PC-9 (cell line): ENCODE data around the gene NBEA. TPM values are rescaled to one million over a fixed set of nuclear protein-coding genes. Genes with fewer than 3 reads are reported as not detected.

ENCODE experiments used
- BruUV-seq: library from RNA; stranded (reverse); fragments of 400-500 nt; replicated peaks from 2 replicates; lab custom pipeline; 2021; lab: Mats Ljungman, UMichigan
- CTCF ChIA-PET: fragments of 300-600 bp; sonication (Branson Sonifier 250); formaldehyde crosslinking; loops from one replicate; lab custom pipeline; 2022; ENCODE audit warnings: antibody characterized with exemption; lab: Charles Lee
- POLR2A ChIA-PET: fragments of 300-600 bp; sonication (Branson Sonifier 250); formaldehyde crosslinking; loops from one replicate; lab custom pipeline; 2022; ENCODE audit warnings: antibody characterized with exemption; ENCODE audit not compliant: unreplicated experiment; lab: Charles Lee
- DNase-seq, 2 experiments: peaks; one replicate each; pipeline versions ENCODE4 v3.0.0 to v3.0.0-alpha.2; 2015 to 2022; ENCODE audit warnings: mixed read lengths in 1 of 2
- H2AFZ ChIP-seq: fragments of 200-600 bp; sonication (generic); 2 replicates; pipeline ENCODE4 v1.8.1; 2017; ENCODE audit warnings: antibody characterized with exemption
- H3F3A ChIP-seq: fragments of 200-600 bp; sonication (generic); 2 replicates; pipeline ENCODE4 v1.8.1; 2017; ENCODE audit warnings: antibody characterized with exemption, mild to moderate bottlenecking, low read depth; ENCODE audit not compliant: insufficient read depth
- H3K27ac ChIP-seq: fragments of 200-600 bp; sonication (generic); 2 replicates; pipeline ENCODE4 v1.6.1; 2016; ENCODE audit warnings: mixed run types
- H3K27me3 ChIP-seq: fragments of 200-600 bp; sonication (generic); 2 replicates; pipeline ENCODE4 v1.6.1; 2016; ENCODE audit warnings: low read depth, mixed run types; ENCODE audit not compliant: insufficient read depth
- H3K36me3 ChIP-seq: fragments of 200-600 bp; sonication (generic); 2 replicates; pipeline ENCODE4 v1.6.1; 2016; ENCODE audit warnings: low read depth, mixed run types
- H3K4me1 ChIP-seq: fragments of 200-600 bp; sonication (generic); replicated peaks from 2 replicates; pipeline ENCODE4 v1.6.1; 2016; ENCODE audit warnings: mixed run types; ENCODE audit not compliant: insufficient read depth
- H3K4me2 ChIP-seq: fragments of 200-600 bp; sonication (generic); 2 replicates; pipeline ENCODE4 v1.6.1; 2017; ENCODE audit warnings: mixed run types
- H3K4me3 ChIP-seq: fragments of 200-600 bp; sonication (generic); 2 replicates; pipeline ENCODE4 v1.6.1; 2016; ENCODE audit warnings: mixed run types
- H3K79me2 ChIP-seq: fragments of 200-600 bp; sonication (generic); 2 replicates; pipeline ENCODE4 v1.6.1; 2017; ENCODE audit warnings: low read depth, mixed run types
- H3K9me2 ChIP-seq: fragments of 200-600 bp; sonication (generic); 2 replicates; pipeline ENCODE4 v1.8.1; 2017; ENCODE audit warnings: mild to moderate bottlenecking; ENCODE audit not compliant: insufficient read depth
- H3K9me3 ChIP-seq: fragments of 200-600 bp; sonication (generic); 2 replicates; pipeline ENCODE4 v1.8.1; 2016; ENCODE audit warnings: low read depth; ENCODE audit not compliant: insufficient read depth
- H4K20me1 ChIP-seq: fragments of 200-600 bp; sonication (generic); 2 replicates; pipeline ENCODE4 v1.8.1; 2017; ENCODE audit not compliant: insufficient read depth
- CTCF ChIP-seq: fragments of 200-600 bp; sonication (generic); conservative IDR thresholded peaks from 2 replicates; pipeline ENCODE4 v1.6.1; 2017; ENCODE audit warnings: mixed run types, antibody characterized with exemption, mild to moderate bottlenecking, moderate library complexity
- EZH2 ChIP-seq: fragments of 200-600 bp; sonication (generic); IDR thresholded peaks from 2 replicates; pipeline ENCODE4 v1.8.0; 2017; ENCODE audit warnings: antibody characterized with exemption, low read depth
- intact Hi-C: fragments of 100-400 bp; cut with micrococcal nuclease; formaldehyde crosslinking; loops from one replicate; pipeline ENCODE4 v1.10.0; 2022; ENCODE audit not compliant: unreplicated experiment
- total RNA-seq: library from RNA; stranded (reverse); gene quantifications from 2 replicates; pipeline ENCODE4 v1.2.3, GENCODE V29; 2021

NBEA gene
- total RNA-seq, 1 experiment from 2014 or later, result 4.0 TPM

- DNase-seq, result no peak
- Histone ChIP-seq H3K4me2 (no peak overlapping the region), H2AFZ (no peak overlapping the region), H3K9me2 (no peaks in the 10 kb centered on the region; the same call in 1 of the 2 replicates), H3K4me3 (no peak overlapping the region), H3K27me3 (no peaks in the 10 kb centered on the region), H4K20me1 (no peaks in the 10 kb centered on the region), H3F3A (no peaks in the 10 kb centered on the region), H3K9me3 (no peaks in the 10 kb centered on the region), H3K4me1 (no peaks in the 10 kb centered on the region), H3K36me3 (no peaks in the 10 kb centered on the region), H3K27ac (no peak overlapping the region), H3K79me2 (no peaks in the 10 kb centered on the region)
- intact Hi-C loops, result no loop called here
- ChIA-PET CTCF (no interaction called here), POLR2A (no interaction called here)
- TF ChIP-seq EZH2 (no peak), CTCF (no peak)
- no TSS peak for BruUV-seq
Measured at GRCh38 chr13:35512271-35512920, 570.3 kb downstream of the NBEA start.

DNA sequence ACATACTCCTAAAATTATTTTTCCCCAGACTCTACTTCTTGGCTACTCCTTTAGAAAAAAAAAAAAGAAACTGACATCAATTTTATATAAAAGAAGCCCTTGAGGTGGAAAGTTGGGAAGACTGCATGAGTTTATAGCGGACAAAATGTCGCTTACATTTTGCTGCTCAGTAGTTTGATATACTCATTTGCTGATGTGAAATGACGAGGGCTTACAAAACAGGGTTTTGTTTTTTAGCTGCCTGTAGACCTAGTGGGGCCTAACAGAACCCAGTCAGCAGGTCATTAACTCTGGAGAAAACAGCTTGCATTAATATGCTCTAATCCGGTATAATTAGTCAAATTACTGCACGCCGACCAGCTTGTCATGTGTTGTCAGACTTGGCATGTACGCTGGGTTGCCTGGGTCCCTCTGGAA is 572.0 kb downstream of the NBEA start:
- POLR2A ChIA-PET, result no interaction called here
- no peak for TF ChIP-seq CTCF
- no peak for TF ChIP-seq EZH2
- CTCF ChIA-PET, result no interaction called here
- no peak for DNase-seq
- Histone ChIP-seq H4K20me1 (no peaks in the 10 kb centered on the region), H3K79me2 (no peaks in the 10 kb centered on the region), H3K27ac (no peak overlapping the region), H3K4me2 (no peak overlapping the region), H2AFZ (no peak overlapping the region), H3K9me2 (no peaks in the 10 kb centered on the region; the same call in 1 of the 2 replicates), H3F3A (no peaks in the 10 kb centered on the region), H3K4me1 (no peaks in the 10 kb centered on the region), H3K9me3 (no peaks in the 10 kb centered on the region), H3K4me3 (no peak overlapping the region), H3K27me3 (no peaks in the 10 kb centered on the region), H3K36me3 (no peaks in the 10 kb centered on the region)
- intact Hi-C loops, result no loop called here
- BruUV-seq, result no TSS peak

- Histone ChIP-seq H3F3A (no peaks in the 10 kb centered on the region), H3K4me2 (no peak overlapping the region), H3K36me3 (no peaks in the 10 kb centered on the region), H2AFZ (no peak overlapping the region), H3K9me2 (no peaks in the 10 kb centered on the region; the same call in 1 of the 2 replicates), H3K4me3 (no peak overlapping the region), H3K79me2 (no peaks in the 10 kb centered on the region), H3K27me3 (no peaks in the 10 kb centered on the region), H4K20me1 (no peaks in the 10 kb centered on the region), H3K4me1 (no peaks in the 10 kb centered on the region), H3K27ac (no peak overlapping the region), H3K9me3 (no peaks in the 10 kb centered on the region)
- DNase-seq, result no peak
- BruUV-seq, result no TSS peak
- POLR2A ChIA-PET, result no interaction called here
- intact Hi-C loops, result no loop called here
- no peak for TF ChIP-seq CTCF
- TF ChIP-seq EZH2, result no peak
- CTCF ChIA-PET, result no interaction called here
Measured at GRCh38 chr13:35514801-35515502, 572.9 kb downstream of the NBEA start.
